Measurements from ENCODE around the gene TMEM267.
"Not testable (repeated sequence)": the region's sequence is repeated elsewhere in the genome, so short reads cannot be mapped to it uniquely, and the experiment has no call there.

TMEM267 gene, protein sequence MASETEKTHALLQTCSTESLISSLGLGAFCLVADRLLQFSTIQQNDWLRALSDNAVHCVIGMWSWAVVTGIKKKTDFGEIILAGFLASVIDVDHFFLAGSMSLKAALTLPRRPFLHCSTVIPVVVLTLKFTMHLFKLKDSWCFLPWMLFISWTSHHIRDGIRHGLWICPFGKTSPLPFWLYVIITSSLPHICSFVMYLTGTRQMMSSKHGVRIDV

GRCh38 chr5:43483298-43484105 is at the start of gene TMEM267:
TSS of gene TMEM267 (minus strand) at chr5:43483865. CDS start at chr5:43453969, 29,896 bp downstream.
- DNase-seq (ENCODE audit: low read depth in 2 of 3, low spot score in 2 of 3): peak; percentile 60 to 75 (median 60)

DNA sequence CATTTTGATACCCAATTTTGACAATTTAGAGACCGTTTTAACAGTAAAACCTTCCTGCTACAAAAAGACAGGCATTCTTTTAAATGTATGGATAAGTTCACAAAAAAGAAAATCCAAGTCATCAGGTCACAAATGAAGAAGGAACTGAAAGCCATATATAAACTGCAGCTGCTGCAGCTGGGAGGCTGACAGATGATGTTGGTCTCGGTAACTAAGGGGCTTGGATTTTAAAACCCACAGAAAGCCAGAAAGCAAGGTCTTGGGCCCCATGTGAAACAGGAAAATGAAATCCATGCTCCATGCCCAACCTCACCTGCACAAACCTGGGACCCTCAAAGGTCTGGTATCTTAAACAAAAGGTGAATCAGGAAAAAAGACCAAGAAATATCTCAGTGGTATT is 47.0 kb upstream of the TMEM267 start:
- DNase-seq (ENCODE audit: low read depth in 2 of 3, low spot score in 2 of 3): no peak

DNA sequence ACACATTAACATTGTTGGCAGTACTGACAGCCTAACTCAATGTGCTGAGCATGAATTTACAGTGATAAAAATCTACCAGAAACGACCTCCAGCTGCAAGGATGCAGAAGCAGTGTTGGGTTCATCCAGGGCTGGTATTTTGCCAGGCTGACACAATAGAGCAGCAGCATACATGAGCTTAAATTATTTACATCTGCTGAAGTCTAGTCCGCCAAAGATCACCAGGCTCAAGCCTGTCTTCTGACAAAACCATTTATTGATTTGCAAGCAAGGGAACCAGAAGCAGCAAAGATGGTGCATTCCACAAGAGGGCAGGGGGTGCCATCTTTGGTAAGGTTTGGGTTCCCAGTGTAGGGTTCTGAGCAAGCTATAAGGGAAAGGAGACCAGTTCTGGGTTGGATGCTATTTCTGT is 40.0 kb upstream of the TMEM267 start:
- no peak for DNase-seq (ENCODE audit: low read depth in 2 of 3, low spot score in 2 of 3)

- DNase-seq (ENCODE audit: low read depth in 2 of 3, low spot score in 2 of 3): no peak
These were observed 37.0 kb upstream of the TMEM267 start for GRCh38 chr5:43520615-43521014.

DNA sequence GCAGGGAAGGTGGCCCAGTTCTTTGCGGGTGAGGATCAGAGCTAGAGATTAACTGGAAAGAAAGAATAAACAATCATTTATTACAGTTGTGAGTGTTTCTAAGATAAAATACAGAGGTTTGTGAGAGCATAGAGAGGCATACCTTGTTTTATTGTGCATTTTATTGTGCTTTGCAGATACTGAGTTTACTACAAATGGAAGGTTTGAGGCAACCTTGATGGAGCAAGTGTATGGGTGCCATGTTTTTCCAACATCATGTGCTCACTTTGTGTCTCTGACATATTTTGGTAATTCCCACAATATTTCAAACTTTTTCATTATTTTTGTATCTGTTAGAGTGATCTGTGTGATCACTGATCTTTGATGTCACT is 32.0 kb upstream of the TMEM267 start:
- DNase-seq (ENCODE audit: low read depth in 2 of 3, low spot score in 2 of 3): no peak

DNA sequence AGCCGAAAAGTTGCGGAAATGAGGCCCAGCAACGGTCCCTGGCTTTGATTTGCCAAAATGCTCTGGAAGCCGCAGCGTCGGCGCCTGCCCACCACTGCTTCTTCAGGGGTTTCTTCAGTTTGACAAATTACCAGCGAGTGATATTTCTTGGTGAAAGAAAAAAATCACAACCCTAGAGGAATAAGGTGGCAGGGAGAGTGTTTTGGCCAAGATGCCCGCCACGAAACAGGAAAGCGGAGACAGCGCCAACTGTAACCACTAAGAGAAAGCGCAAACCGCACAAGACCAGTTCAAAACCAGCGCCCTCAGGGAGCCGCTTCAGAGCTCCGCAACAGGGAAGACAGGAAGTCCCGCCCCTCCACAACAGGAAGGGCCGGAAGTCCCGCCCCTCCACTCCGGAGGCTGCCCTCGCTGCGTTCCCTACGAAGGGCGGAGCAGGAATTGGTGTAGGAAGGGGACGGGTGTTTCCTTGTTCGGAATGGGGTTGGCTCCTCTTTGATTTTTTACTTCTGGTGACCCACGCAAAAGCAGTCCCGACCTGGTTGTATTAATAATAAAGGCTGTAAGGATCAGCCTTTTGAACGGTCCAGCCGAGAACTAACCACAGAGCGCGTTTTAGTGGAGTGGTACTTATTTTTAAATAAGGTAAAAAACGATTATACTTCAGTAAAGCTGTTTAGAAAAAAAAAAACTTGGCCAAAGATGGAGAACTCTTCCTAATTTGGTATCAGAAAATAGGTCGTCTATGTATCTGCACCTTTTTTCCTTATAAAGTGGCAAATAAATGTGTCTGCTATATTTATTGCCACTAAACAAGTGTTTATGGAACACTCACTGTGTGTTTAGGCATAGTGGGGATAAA is 31.4 kb upstream of the TMEM267 start, which contains the start of gene C5orf34:
Gene C5orf34, minus strand, starts transcription at position 333 of the 862 bp plus-strand sequence. CDS start 5,809 bp downstream, outside the sequence.
- peak; percentile 81 to 91 (median 83) for DNase-seq (ENCODE audit: low read depth in 2 of 3, low spot score in 2 of 3)

DNA sequence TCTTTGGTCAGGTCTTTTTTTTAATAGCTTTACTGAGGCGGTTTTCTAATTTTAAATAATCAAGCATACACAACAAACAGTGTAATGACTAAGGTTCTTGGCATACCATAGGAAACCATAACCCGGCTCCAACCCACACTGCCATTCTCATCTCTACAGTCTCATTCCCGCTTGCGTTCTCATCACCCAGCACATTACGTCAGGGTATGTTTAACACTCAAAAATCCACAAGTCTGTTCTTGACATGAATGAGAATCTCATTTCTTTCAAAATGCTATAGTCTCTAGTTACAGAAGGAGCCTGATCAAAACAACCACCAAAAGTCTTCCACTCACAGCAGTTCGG is 30.8 kb upstream of the TMEM267 start:
- no peak for DNase-seq (ENCODE audit: low read depth in 2 of 3, low spot score in 2 of 3)

GRCh38 chr5:43514025-43514424 is 30.4 kb upstream of the TMEM267 start:
- DNase-seq (ENCODE audit: low read depth in 2 of 3, low spot score in 2 of 3): no peak

DNA sequence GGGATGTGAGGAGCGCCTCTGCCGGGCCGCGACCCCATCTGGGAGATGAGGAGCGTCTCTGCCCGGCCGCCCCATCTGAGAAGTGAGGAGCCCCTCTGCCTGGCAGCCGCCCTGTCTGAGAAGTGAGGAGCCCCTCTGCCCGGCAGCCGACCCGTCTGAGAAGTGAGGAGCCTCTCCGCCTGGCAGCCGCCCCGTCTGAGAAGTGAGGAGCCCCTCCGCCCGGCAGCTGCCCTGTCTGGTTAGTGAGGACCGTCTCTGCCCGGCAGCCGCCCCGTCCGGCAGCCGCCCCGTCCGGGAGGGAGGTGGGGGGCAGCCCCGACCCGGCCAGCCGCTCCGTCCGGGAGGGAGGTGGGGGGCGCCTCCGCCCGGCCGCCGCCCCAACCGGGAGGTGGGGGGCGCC is 27.4 kb upstream of the TMEM267 start:
- DNase-seq (ENCODE audit: low read depth in 2 of 3, low spot score in 2 of 3): not testable (repeated sequence)

- no peak for DNase-seq (ENCODE audit: low read depth in 2 of 3, low spot score in 2 of 3)
These were observed 14.9 kb upstream of the TMEM267 start for GRCh38 chr5:43498581-43498980.

GRCh38 chr5:43497311-43498104 is 13.8 kb upstream of the TMEM267 start:
- no peak for DNase-seq (ENCODE audit: low read depth in 2 of 3, low spot score in 2 of 3)

- no peak for DNase-seq (ENCODE audit: low read depth in 2 of 3, low spot score in 2 of 3)
These were observed 7.7 kb upstream of the TMEM267 start for GRCh38 chr5:43491326-43491725.

- DNase-seq (ENCODE audit: low read depth in 2 of 3, low spot score in 2 of 3): no peak
These were observed 2.7 kb upstream of the TMEM267 start for GRCh38 chr5:43486353-43486752.

DNA sequence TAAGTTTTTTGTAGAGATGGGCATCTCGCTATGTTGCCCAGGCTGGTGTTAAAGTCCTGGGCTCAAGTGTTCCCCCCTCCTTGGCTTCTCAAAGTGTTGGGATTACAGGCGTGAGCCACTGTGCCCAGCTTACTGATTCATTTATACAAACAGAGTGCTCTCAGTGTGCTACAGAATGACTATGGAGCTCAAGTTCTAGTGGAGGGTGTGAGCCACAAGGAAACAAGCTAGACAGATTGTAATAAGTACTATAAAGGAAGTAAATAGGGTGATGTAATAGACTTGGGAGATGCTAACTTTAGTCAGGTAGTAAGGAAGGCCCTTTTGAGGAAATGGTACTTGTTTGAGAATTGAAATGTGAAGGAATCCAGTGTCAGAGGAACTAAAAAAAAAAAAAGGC is 1.7 kb upstream of the TMEM267 start:
- no peak for DNase-seq (ENCODE audit: low read depth in 2 of 3, low spot score in 2 of 3)

DNA sequence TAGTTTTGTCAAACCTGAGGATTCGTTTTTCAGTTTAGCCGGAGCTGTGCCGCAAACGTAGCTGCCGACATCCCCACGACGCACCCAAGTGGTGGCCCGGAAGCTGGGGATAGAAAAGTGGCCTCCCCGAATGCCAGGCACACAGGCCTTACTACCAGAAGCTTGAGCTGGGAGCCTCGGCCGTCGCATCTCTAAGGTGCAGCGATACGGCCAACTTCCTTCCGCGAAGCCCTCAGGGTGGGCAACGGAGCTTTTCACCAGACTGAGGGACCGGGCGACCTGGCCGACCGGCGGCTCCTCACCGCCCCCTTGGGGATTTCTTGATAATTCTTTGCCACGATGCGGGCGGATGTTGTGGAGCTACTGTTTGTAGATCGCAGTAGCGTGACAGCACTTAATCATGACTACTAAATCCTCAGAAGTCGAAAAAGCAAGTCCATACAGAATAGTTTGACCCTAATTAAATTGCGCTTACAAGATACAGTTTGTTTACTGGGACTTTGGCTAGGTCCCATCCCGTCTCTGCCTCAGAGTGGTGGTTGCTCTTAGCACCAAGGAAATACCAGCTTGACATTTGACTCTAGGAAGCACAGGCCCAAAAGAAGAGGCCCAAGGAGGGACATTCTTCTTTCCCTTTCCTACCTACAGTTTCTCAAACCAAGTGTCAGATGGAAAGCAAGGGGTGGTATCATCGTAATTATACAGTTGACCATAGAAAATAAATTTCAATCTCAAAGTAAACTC is 613 bp upstream of the TMEM267 start:
- DNase-seq (ENCODE audit: low read depth in 2 of 3, low spot score in 2 of 3): peak; percentile 64 to 71 (median 66)

DNA sequence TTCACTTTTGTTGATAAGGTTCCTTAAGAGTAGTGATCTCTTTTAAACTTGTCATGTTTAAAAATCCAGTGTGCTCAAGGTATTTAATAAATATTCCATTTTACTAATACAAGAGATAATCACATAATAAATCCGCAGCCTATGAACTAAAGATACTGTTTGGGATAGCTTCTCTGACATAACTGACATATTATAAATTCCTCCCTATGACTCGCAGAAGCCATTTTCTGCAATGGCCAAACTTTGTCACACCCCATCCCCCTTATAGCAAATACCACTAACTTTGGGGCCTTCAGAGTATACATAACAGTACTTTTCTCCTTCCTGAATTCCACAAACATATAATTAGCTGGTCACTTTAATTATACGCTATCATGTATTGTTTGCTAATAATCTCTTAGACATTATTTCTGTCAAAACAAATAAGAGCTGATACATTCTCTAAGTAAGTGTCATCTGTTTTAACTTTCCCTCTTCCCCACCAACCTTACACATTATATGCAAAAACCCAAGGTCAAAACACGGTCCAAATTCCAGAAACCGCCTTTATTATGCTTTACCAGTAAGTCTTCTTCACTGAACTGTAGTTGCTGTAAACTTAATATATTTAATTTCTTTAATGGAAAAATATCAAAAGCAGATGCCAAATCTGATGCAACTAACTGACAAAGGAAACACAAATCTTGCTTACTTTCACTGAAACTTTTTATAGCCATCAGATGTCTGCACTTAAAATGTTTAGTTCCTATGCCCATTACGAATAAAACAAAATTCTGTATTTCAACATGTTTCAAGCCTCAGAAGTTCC is 971 bp downstream of the TMEM267 start:
- no peak for DNase-seq (ENCODE audit: low read depth in 2 of 3, low spot score in 2 of 3)

- no peak for DNase-seq (ENCODE audit: low read depth in 2 of 3, low spot score in 2 of 3)
These were observed 13.8 kb downstream of the TMEM267 start for GRCh38 chr5:43469671-43470391.

- no peak for DNase-seq (ENCODE audit: low read depth in 2 of 3, low spot score in 2 of 3)
These were observed 16.6 kb downstream of the TMEM267 start for GRCh38 chr5:43467100-43467499.

- DNase-seq (ENCODE audit: low read depth in 2 of 3, low spot score in 2 of 3): not testable (repeated sequence)
These were observed 18.2 kb downstream of the TMEM267 start for GRCh38 chr5:43465455-43465854.
